GM21825 (cell line): ENCODE data around the gene VPS33A.
"Not testable (repeated sequence)": the region's sequence is repeated elsewhere in the genome, so short reads cannot be mapped to it uniquely, and the experiment has no call there.

Experiments used
- ATAC-seq: cut with Tn5 transposase; IDR thresholded peaks from one replicate; pipeline ENCODE4 v1.9.1; 2021; ENCODE audit warnings: mild to moderate bottlenecking, moderate library complexity; ENCODE audit not compliant: unreplicated experiment

The VPS33A gene

GRCh38 chr12:122205053-122205925, 61.0 kb downstream of the VPS33A start:
- ATAC-seq: no peak

GRCh38 chr12:122204167-122205052, 61.9 kb downstream of the VPS33A start:
- ATAC-seq: no peak

- ATAC-seq: no peak
Measured at GRCh38 chr12:122203301-122204166, 62.8 kb downstream of the VPS33A start, which contains the start of gene B3GNT4. Gene B3GNT4 (plus strand): TSS chr12:122203709. CDS start chr12:122204619, 910 bp downstream.

- ATAC-seq: not testable (repeated sequence)
Measured at GRCh38 chr12:122202811-122203210, 63.5 kb downstream of the VPS33A start.

GRCh38 chr12:122202017-122202416, 64.3 kb downstream of the VPS33A start:
- no peak for ATAC-seq

GRCh38 chr12:122201381-122201780, 64.9 kb downstream of the VPS33A start:
- no peak for ATAC-seq

- no peak for ATAC-seq
Measured at GRCh38 chr12:122200541-122201175, 65.6 kb downstream of the VPS33A start.

GRCh38 chr12:122199484-122200355, 66.6 kb downstream of the VPS33A start:
- no peak for ATAC-seq

- no peak for ATAC-seq
Measured at GRCh38 chr12:122197612-122197966, 68.7 kb downstream of the VPS33A start.

- ATAC-seq: no peak
Measured at GRCh38 chr12:122195405-122195804, 70.9 kb downstream of the VPS33A start.

GRCh38 chr12:122194804-122195203, 71.5 kb downstream of the VPS33A start:
- no peak for ATAC-seq

GRCh38 chr12:122192441-122192840, 73.9 kb downstream of the VPS33A start:
- no peak for ATAC-seq

- no peak for ATAC-seq
Measured at GRCh38 chr12:122190842-122191668, 75.2 kb downstream of the VPS33A start.

- no peak for ATAC-seq
Measured at GRCh38 chr12:122189626-122190475, 76.4 kb downstream of the VPS33A start.

GRCh38 chr12:122187466-122187865, 78.8 kb downstream of the VPS33A start:
- ATAC-seq: no peak

GRCh38 chr12:122185494-122186082, 80.7 kb downstream of the VPS33A start:
- ATAC-seq: no peak

- no peak for ATAC-seq
Measured at GRCh38 chr12:122185079-122185478, 81.2 kb downstream of the VPS33A start.
